Sigmoid colon (tissue), 7 donors: Measurements from ENCODE around the gene MBLAC1. TPM values are rescaled to one million over a fixed set of nuclear protein-coding genes. Genes with fewer than 3 reads are reported as not detected.
A peak's percentile ranks its signal among the peaks of the same experiment; 100 is the strongest.
"Not testable (repeated sequence)": the region's sequence is repeated elsewhere in the genome, so short reads cannot be mapped to it uniquely, and the experiment has no call there.

ENCODE experiments used
- DNase-seq: peaks from one replicate; pipeline ENCODE4 v3.0.0-alpha.2; 2019
- H3K27ac ChIP-seq, 4 donors: fragments of 200-600 bp; sonication (generic); one replicate each; pipeline ENCODE4 v1.5.1; 2016 to 2019; ENCODE audit warnings: mild to moderate bottlenecking in 1 of 4
- H3K27me3 ChIP-seq, 3 donors: fragments of 200-600 bp; sonication (generic); one replicate each; pipeline ENCODE4 v1.5.1; 2019; ENCODE audit warnings: mild to moderate bottlenecking in 1 of 3
- H3K36me3 ChIP-seq, 4 donors: fragments of 200-600 bp; sonication (generic); one replicate each; pipeline ENCODE4 v1.5.1; 2016 to 2019
- H3K4me1 ChIP-seq, 4 donors: fragments of 200-600 bp; sonication (generic); one replicate each; pipeline ENCODE4 v1.5.1; 2017 to 2019
- H3K4me3 ChIP-seq, 4 donors: fragments of 200-600 bp; sonication (generic); one replicate each; pipeline ENCODE4 v1.5.1; 2017 to 2019; ENCODE audit warnings: mild to moderate bottlenecking in 2 of 4, moderate library complexity in 1 of 4
- H3K9me3 ChIP-seq, 4 donors: fragments of 200-600 bp in 3 of 4; sonication (generic) in 3 of 4; one replicate each; pipeline versions ENCODE4 v1.5.1 to v1.6.1; 2013 to 2019
- EP300 ChIP-seq, 4 donors: sonication (generic); formaldehyde crosslinking; IDR thresholded peaks; one replicate each; pipeline ENCODE4 v1.6.1; 2017; ENCODE audit warnings: antibody characterized with exemption in 4 of 4
- POLR2A ChIP-seq, 2 donors: fragments of 450-650 bp; IDR thresholded peaks; one replicate each; pipeline ENCODE4 v1.6.1; 2016; ENCODE audit warnings: antibody characterized with exemption in 2 of 2, mild to moderate bottlenecking in 2 of 2, moderate library complexity in 2 of 2
- POLR2AphosphoS5 ChIP-seq, 4 donors: sonication (generic); formaldehyde crosslinking; IDR thresholded peaks; one replicate each; pipeline ENCODE4 v1.6.1; 2017; ENCODE audit warnings: antibody characterized with exemption in 4 of 4
- WGBS, 2 donors: extraction: QIAGEN DNeasy Blood & Tissue Kit; methylation state at CpG; one replicate each; pipeline ENCODE4 v1.1.7; 2013; 5-methylcytosine and 5-hydroxymethylcytosine counted together
- intact Hi-C: fragments of 100-400 bp; cut with DNase I; formaldehyde crosslinking; loops from one replicate; pipeline ENCODE4 v1.15.1; 2023
- polyA plus RNA-seq, 3 donors: library from polyadenylated mRNA; stranded (reverse); fragments of 200-250 nt; gene quantifications; one replicate each; pipeline ENCODE4 v1.2.3, GENCODE V29; 2013
- total RNA-seq, 4 donors: library from RNA; depleted of rRNA; stranded (reverse); fragments of >200 nt; gene quantifications; one replicate each; pipeline ENCODE4 v1.1.0, GENCODE V29; 2016
- TF ChIP-seq, protein P1 (sequence below), 4 experiments: fragments of 450-650 bp in 3 of 4; fragments of 200-600 bp in 1 of 4; IDR thresholded peaks; one replicate each; pipeline ENCODE4 v1.5.1; 2016 to 2019; ENCODE audit warnings: antibody characterized with exemption in 4 of 4, mild to moderate bottlenecking in 3 of 4, moderate library complexity in 2 of 4
- donor health status: healthy with polysubstance abuse.
- donor health status: Bipolar disorder and iron deficiency.
- donor health status: healthy.

Gene MBLAC1
- total and polyA plus RNA-seq, 7 donors, result 1.6 to 5.8 (median 2.9) TPM

DNA sequence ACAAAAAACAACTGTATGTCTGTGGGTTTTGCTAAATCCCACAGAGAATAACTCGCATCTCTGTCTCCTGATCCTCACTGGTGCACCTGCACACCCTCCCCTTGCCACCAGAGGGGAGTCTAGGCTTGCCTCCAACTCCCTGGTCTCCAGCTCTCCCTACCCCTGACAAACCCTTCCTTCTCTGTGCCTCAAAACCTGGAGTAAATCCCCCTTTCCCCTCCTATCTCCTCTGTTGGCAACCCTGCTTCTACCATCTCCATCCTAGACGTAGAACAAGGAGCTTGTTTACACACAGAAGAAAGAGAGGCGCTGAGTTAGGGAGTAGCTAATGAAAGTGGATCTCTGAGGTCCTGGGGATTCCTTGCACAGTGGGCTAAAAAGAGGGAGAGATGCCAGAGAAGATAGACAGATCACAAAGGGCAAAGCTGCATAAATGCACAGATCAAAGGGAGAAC is 6.0 kb downstream of the MBLAC1 start:
- DNase-seq, result no peak
- TF ChIP-seq, protein P1, sequence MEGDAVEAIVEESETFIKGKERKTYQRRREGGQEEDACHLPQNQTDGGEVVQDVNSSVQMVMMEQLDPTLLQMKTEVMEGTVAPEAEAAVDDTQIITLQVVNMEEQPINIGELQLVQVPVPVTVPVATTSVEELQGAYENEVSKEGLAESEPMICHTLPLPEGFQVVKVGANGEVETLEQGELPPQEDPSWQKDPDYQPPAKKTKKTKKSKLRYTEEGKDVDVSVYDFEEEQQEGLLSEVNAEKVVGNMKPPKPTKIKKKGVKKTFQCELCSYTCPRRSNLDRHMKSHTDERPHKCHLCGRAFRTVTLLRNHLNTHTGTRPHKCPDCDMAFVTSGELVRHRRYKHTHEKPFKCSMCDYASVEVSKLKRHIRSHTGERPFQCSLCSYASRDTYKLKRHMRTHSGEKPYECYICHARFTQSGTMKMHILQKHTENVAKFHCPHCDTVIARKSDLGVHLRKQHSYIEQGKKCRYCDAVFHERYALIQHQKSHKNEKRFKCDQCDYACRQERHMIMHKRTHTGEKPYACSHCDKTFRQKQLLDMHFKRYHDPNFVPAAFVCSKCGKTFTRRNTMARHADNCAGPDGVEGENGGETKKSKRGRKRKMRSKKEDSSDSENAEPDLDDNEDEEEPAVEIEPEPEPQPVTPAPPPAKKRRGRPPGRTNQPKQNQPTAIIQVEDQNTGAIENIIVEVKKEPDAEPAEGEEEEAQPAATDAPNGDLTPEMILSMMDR (IDR thresholded peaks at IDR 0.05), result peak; percentile 85 to 89 (median 86)
- TF ChIP-seq POLR2A (IDR thresholded peaks at IDR 0.05), result no peak
- intact Hi-C loops, result loop anchor here (2.0 kb wide), 1 partner anchor 84 kb away; no protein-coding TSS in a partner anchor
- WGBS, 2 donors, result 26 to 34% methylated on average over 3 of the region's 3 CpGs
- Histone ChIP-seq H3K4me1 (peaks cover 0 to 22% (median 11%) of the 10 kb centered on the region in 4 donors), H3K9me3 (no peaks in the 10 kb centered on the region), H3K27me3 (no peaks in the 10 kb centered on the region), H3K36me3 (no peaks in the 10 kb centered on the region), H3K27ac (no peak overlapping the region), H3K4me3 (no peak overlapping the region)

DNA sequence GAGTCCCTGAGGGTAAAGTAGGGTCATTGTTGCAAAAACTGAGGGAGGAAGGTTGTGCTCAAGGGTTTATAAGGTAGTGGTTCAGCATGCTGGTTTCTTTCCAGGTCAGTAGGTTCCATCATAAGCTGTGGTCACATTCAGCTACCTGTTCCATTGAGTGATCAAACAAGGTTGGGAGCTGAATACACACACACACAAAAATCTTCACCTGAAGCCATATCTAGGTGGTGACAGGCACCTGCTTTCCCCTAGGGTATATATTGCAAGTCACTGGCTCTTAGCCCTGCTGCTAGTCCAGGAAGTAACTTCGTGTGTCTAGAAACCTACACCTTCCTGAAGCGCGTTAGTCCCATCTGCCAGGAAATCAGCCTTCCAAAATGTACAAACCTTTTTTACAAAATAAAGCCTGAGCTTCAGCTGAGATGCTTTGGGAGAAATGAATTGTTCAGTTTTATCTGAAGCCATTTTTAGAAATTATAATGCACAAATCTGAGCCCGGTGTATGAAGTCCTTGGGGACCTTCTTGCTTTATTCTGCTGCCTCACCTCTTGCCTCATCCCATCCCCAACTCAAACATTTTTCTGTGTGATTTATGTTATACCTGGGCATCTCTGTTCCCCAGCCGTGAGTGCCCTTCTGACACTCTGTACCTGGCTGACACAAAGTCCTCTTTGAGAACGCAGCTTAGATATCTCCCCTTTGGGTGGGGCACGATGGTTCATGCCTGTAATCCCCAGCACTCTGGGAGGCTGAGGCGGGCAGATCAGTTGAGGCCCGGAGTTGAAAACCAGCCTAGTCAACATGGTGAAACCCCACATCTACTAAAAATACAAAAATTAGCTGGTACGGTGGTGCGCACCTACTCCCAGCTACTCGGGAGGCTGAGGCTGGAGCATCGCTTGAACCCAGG is 11.3 kb downstream of the MBLAC1 start:
- intact Hi-C loops, result no loop called here
- DNase-seq, result no peak
- Histone ChIP-seq H3K27ac (no peak overlapping the region), H3K9me3 (no peaks in the 10 kb centered on the region), H3K4me1 (no peaks in the 10 kb centered on the region), H3K27me3 (no peaks in the 10 kb centered on the region), H3K36me3 (no peaks in the 10 kb centered on the region), H3K4me3 (no peak overlapping the region)
- TF ChIP-seq, protein P1 (IDR thresholded peaks at IDR 0.05), result no peak
- no peak for TF ChIP-seq POLR2A (IDR thresholded peaks at IDR 0.05)
- no peak for TF ChIP-seq POLR2AphosphoS5 (IDR thresholded peaks at IDR 0.05)
- TF ChIP-seq EP300 (IDR thresholded peaks at IDR 0.05), result no peak
- 43 to 65% methylated on average over 13 of the region's 13 CpGs for WGBS, 2 donors

- H3K4me3 ChIP-seq, result no peak overlapping the region
- 16 to 55% methylated on average over 3 of the region's 3 CpGs for WGBS, 2 donors
- no peak for DNase-seq
- no peaks in the 10 kb centered on the region for H3K4me1 ChIP-seq
- no peaks in the 10 kb centered on the region for H3K27me3 ChIP-seq
- no peak overlapping the region for H3K27ac ChIP-seq
- TF ChIP-seq POLR2AphosphoS5 (IDR thresholded peaks at IDR 0.05), result no peak
- TF ChIP-seq, protein P1 (IDR thresholded peaks at IDR 0.05), result no peak
- no peak for TF ChIP-seq POLR2A (IDR thresholded peaks at IDR 0.05)
- TF ChIP-seq EP300 (IDR thresholded peaks at IDR 0.05), result no peak
- H3K36me3 ChIP-seq, result no peaks in the 10 kb centered on the region
- intact Hi-C loops, result no loop called here
- no peaks in the 10 kb centered on the region for H3K9me3 ChIP-seq
These were observed 14.8 kb downstream of the MBLAC1 start for GRCh38 chr7:100141555-100141949.

DNA sequence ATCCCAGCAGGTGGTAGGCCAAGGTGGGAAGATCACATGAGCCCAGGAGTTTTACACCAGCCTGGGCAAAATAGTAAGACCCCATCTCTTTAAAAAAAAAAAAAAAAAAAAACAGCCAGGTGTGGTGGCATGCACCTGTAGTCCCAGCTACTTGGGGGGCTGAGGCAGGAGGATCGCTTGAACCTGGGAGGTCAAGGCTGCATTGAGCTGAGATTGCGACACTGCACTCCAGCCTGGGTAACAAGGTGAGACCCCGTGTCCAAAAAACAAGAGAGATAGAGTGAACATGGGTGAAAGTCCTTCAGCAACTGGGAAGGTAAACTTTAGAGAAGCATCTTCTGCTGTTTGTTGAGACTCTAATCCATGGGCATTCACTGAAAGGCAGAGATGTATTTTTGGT is 15.7 kb downstream of the MBLAC1 start:
- H3K27ac ChIP-seq, result no peak overlapping the region

DNA sequence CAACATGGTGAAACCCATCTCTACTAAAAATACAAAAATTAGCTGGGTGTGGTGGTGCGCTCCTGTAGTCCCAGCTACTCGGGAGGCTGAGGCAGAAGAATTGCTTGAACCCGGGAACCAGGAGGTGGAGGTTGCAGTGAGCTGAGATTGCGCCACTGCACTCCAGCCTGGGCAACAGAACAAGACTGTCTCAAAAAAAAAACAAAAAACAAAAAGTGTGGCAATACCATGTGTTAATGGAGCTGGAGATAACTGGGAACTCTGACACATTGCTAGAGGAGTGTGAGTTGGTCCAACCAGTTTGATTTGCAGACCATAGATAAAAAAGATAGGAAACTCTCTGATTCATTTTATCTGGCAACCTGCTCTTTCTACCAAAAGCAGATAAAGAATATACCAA is 19.6 kb downstream of the MBLAC1 start:
- H3K27me3 ChIP-seq, DNase-seq, H3K27ac ChIP-seq, H3K4me3 ChIP-seq, intact Hi-C loops, H3K9me3 ChIP-seq, H3K36me3 ChIP-seq: not testable (repeated sequence)
- H3K4me1 ChIP-seq, result peaks cover 0 to 18% (median 16%) of the 10 kb centered on the region in 4 donors
- 94% methylated on average over 4 of the region's 4 CpGs for WGBS, 2 donors

More for the DNA sequence above, 15.7 kb downstream of the MBLAC1 start:
- WGBS, 2 donors, result 95 to 98% methylated on average over 3 of the region's 3 CpGs
- TF ChIP-seq POLR2AphosphoS5 (IDR thresholded peaks at IDR 0.05), result no peak
- TF ChIP-seq, protein P1 (IDR thresholded peaks at IDR 0.05), result no peak
- no peak for TF ChIP-seq EP300 (IDR thresholded peaks at IDR 0.05)
- no peak for TF ChIP-seq POLR2A (IDR thresholded peaks at IDR 0.05)
- intact Hi-C loops, result no loop called here
- no peaks in the 10 kb centered on the region for H3K27me3 ChIP-seq
- no peaks in the 10 kb centered on the region for H3K9me3 ChIP-seq
- DNase-seq, result no peak
- H3K36me3 ChIP-seq, result no peaks in the 10 kb centered on the region
- H3K4me1 ChIP-seq, result no peaks in the 10 kb centered on the region
- H3K4me3 ChIP-seq, result no peak overlapping the region
